ENCODE measurements around the gene PLEKHG4.

PLEKHG4 gene

GRCh38 chr16:67286441-67287235, 7.3 kb downstream of the PLEKHG4 start:
- Histone ChIP-seq H3K9me3 (ENCODE audit: low read depth, low read length) (no peaks in the 10 kb centered on the region), H3K27ac (no peak overlapping the region), H3K4me3 (no peak overlapping the region), H3K36me3 (ENCODE audit: insufficient read depth, low read length) (no peaks in the 10 kb centered on the region), H3K9ac (ENCODE audit: insufficient read length) (no peak overlapping the region)
- DNase-seq (ENCODE audit: low read depth, low spot score): no peak
- TF ChIP-seq EZH2 (IDR thresholded peaks at IDR 0.05) (no peak), POLR2AphosphoS5 (IDR thresholded peaks at IDR 0.05; ENCODE audit: borderline replicate concordance, low read depth, low read length) (no peak), FOXP2 (optimal IDR thresholded peaks at IDR 0.05; ENCODE audit: control extremely low read depth, extremely low read length, insufficient read depth) (no peak)

GRCh38 chr16:67287960-67288359, 8.6 kb downstream of the PLEKHG4 start:
- no peak for TF ChIP-seq EZH2 (IDR thresholded peaks at IDR 0.05)
- TF ChIP-seq POLR2AphosphoS5 (IDR thresholded peaks at IDR 0.05; ENCODE audit: borderline replicate concordance, low read depth, low read length): no peak
- TF ChIP-seq FOXP2 (optimal IDR thresholded peaks at IDR 0.05; ENCODE audit: control extremely low read depth, extremely low read length, insufficient read depth): no peak
- no peak overlapping the region for H3K27ac ChIP-seq
- no peak overlapping the region for H3K4me3 ChIP-seq
- no peak for DNase-seq (ENCODE audit: low read depth, low spot score)
- no peaks in the 10 kb centered on the region for H3K36me3 ChIP-seq (ENCODE audit: insufficient read depth, low read length)
- no peak overlapping the region for H3K9ac ChIP-seq (ENCODE audit: insufficient read length)
- no peaks in the 10 kb centered on the region for H3K9me3 ChIP-seq (ENCODE audit: low read depth, low read length)

- no peak for TF ChIP-seq POLR2AphosphoS5 (IDR thresholded peaks at IDR 0.05; ENCODE audit: borderline replicate concordance, low read depth, low read length)
- TF ChIP-seq EZH2 (IDR thresholded peaks at IDR 0.05): no peak
- TF ChIP-seq FOXP2 (optimal IDR thresholded peaks at IDR 0.05; ENCODE audit: control extremely low read depth, extremely low read length, insufficient read depth): no peak
- no peaks in the 10 kb centered on the region for H3K36me3 ChIP-seq (ENCODE audit: insufficient read depth, low read length)
- H3K9me3 ChIP-seq (ENCODE audit: low read depth, low read length): no peaks in the 10 kb centered on the region
- DNase-seq (ENCODE audit: low read depth, low spot score): no peak
- H3K27ac ChIP-seq: no peak overlapping the region
- H3K9ac ChIP-seq (ENCODE audit: insufficient read length): no peak overlapping the region
- no peak overlapping the region for H3K4me3 ChIP-seq
Observed at GRCh38 chr16:67291461-67291860, 12.1 kb downstream of the PLEKHG4 start.

DNA sequence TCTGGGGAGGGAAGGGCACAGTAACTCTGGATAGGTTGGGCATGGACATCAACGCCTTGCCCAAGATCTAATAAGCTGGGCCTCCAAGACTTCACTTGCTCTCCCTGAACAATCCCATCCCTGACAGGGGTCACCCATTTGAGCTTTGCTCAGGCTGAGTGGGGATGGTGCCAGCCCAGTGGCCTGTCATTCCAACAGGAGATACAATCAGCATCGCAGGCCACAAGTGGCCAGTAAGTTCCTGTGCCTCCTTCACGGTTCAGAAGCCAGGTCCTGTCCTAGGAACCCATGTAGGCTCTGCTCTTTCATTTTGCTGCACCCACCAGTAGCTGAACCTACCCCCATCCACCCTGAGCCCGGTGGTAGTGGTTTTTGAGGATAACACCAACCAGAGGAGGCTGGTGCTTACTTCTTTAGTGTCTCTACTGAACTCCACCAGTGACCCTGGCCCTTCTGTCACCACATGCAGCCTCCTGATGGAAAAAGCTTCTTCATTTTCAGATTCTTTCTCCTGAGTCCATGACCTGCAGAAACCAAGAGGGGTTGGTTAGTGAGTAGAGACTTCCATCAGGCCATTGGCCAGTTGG, 14.9 kb downstream of the PLEKHG4 start:
- H3K9ac ChIP-seq (ENCODE audit: insufficient read length): no peak overlapping the region
- no peak for DNase-seq (ENCODE audit: low read depth, low spot score)
- H3K9me3 ChIP-seq (ENCODE audit: low read depth, low read length): no peaks in the 10 kb centered on the region
- no peaks in the 10 kb centered on the region for H3K36me3 ChIP-seq (ENCODE audit: insufficient read depth, low read length)
- no peak overlapping the region for H3K4me3 ChIP-seq
- no peak overlapping the region for H3K27ac ChIP-seq
- no peak for TF ChIP-seq FOXP2 (optimal IDR thresholded peaks at IDR 0.05; ENCODE audit: control extremely low read depth, extremely low read length, insufficient read depth)

DNA sequence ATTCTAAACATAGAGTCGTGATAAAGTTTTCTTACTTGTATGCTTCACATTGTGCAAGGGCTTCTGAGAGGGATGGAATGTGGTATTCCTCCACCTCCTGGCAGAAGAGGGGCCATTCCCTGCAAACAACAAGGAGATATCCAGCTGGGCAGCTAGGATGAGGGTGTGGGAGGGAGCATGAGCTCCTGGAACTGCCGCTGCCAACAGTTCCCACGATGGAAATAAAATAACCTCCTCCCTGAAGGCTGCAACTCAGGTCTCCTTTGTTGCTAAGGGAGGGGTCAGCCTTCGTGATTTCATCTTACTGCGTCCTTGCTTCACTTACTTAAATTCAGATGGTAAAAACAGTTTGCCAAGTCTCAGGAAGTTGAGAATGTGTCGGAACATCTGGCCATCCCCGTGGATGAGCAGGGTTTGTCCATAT, 15.6 kb downstream of the PLEKHG4 start:
- no peak overlapping the region for H3K27ac ChIP-seq
- H3K9ac ChIP-seq (ENCODE audit: insufficient read length): no peak overlapping the region
- H3K36me3 ChIP-seq (ENCODE audit: insufficient read depth, low read length): no peaks in the 10 kb centered on the region
- H3K9me3 ChIP-seq (ENCODE audit: low read depth, low read length): no peaks in the 10 kb centered on the region
- H3K4me3 ChIP-seq: no peak overlapping the region
- no peak for DNase-seq (ENCODE audit: low read depth, low spot score)
- TF ChIP-seq FOXP2 (optimal IDR thresholded peaks at IDR 0.05; ENCODE audit: control extremely low read depth, extremely low read length, insufficient read depth) (no peak), POLR2AphosphoS5 (IDR thresholded peaks at IDR 0.05; ENCODE audit: borderline replicate concordance, low read depth, low read length) (no peak), EZH2 (IDR thresholded peaks at IDR 0.05) (no peak)

DNA sequence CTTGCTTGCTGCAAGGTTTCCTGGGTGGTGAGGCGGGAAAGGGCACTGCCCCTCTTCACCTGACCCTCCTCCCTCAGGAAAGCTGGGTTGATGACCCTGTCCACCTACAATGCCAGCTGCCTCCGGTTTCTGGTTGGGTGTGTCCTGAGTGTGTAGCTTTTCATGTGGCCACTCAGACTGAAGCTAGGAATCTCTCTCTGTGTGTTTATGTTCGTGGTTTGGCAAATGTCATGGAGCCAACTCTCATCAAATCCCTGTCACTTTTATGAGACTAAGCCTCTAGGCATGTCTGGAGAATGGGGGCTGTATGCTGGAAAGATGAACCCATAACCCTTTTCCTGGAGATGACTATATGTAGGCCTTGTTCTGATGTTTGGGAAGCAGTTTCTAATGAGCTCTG, 17.1 kb downstream of the PLEKHG4 start:
- no peak for DNase-seq (ENCODE audit: low read depth, low spot score)
- Histone ChIP-seq H3K9ac (ENCODE audit: insufficient read length) (no peak overlapping the region), H3K4me3 (no peak overlapping the region), H3K27ac (no peak overlapping the region), H3K36me3 (ENCODE audit: insufficient read depth, low read length) (no peaks in the 10 kb centered on the region), H3K9me3 (ENCODE audit: low read depth, low read length) (no peaks in the 10 kb centered on the region)
- no peak for TF ChIP-seq EZH2 (IDR thresholded peaks at IDR 0.05)
- TF ChIP-seq POLR2AphosphoS5 (IDR thresholded peaks at IDR 0.05; ENCODE audit: borderline replicate concordance, low read depth, low read length): no peak
- no peak for TF ChIP-seq FOXP2 (optimal IDR thresholded peaks at IDR 0.05; ENCODE audit: control extremely low read depth, extremely low read length, insufficient read depth)

- Histone ChIP-seq H3K36me3 (ENCODE audit: insufficient read depth, low read length) (no peaks in the 10 kb centered on the region), H3K27ac (no peak overlapping the region), H3K9me3 (ENCODE audit: low read depth, low read length) (no peaks in the 10 kb centered on the region), H3K4me3 (no peak overlapping the region), H3K9ac (ENCODE audit: insufficient read length) (no peak overlapping the region)
- TF ChIP-seq EZH2 (IDR thresholded peaks at IDR 0.05): no peak
- TF ChIP-seq FOXP2 (optimal IDR thresholded peaks at IDR 0.05; ENCODE audit: control extremely low read depth, extremely low read length, insufficient read depth): no peak
- no peak for TF ChIP-seq POLR2AphosphoS5 (IDR thresholded peaks at IDR 0.05; ENCODE audit: borderline replicate concordance, low read depth, low read length)
- no peak for DNase-seq (ENCODE audit: low read depth, low spot score)
Observed at GRCh38 chr16:67298277-67298676, 18.9 kb downstream of the PLEKHG4 start.

DNA sequence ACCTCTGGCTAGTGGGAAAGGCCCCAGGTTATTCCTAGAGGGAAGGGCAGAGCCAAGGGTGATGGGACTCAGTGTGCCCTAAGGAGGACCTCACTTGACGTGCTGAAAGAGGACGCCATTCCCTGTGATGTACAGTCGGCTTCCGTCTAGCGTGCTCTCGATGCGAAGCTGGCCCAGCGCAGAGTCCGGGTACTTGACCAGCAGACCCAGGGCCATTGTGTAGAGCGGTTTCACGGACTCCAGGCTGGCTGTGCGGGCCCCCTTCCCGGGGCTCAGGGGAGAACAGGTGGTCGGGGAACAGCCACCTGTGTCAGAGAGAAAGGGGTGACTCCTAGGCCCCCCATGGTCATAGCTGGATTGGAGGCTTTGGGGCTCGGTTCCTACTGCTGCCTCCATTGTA, 19.9 kb downstream of the PLEKHG4 start:
- no peak for TF ChIP-seq EZH2 (IDR thresholded peaks at IDR 0.05)
- no peak for TF ChIP-seq POLR2AphosphoS5 (IDR thresholded peaks at IDR 0.05; ENCODE audit: borderline replicate concordance, low read depth, low read length)
- no peak for TF ChIP-seq FOXP2 (optimal IDR thresholded peaks at IDR 0.05; ENCODE audit: control extremely low read depth, extremely low read length, insufficient read depth)

More for the DNA sequence above, 19.9 kb downstream of the PLEKHG4 start:
- H3K4me3 ChIP-seq: no peak overlapping the region
- no peaks in the 10 kb centered on the region for H3K36me3 ChIP-seq (ENCODE audit: insufficient read depth, low read length)
- no peak overlapping the region for H3K9ac ChIP-seq (ENCODE audit: insufficient read length)
- no peak for DNase-seq (ENCODE audit: low read depth, low spot score)
- no peaks in the 10 kb centered on the region for H3K9me3 ChIP-seq (ENCODE audit: low read depth, low read length)
- no peak overlapping the region for H3K27ac ChIP-seq
